Measurements from ENCODE around the gene CCDC102A. TPM values are rescaled to one million over a fixed set of nuclear protein-coding genes. Genes with fewer than 3 reads are reported as not detected.

CCDC102A gene
- total RNA-seq, 2 donors from 2014 or later = 10.6 to 22.4 TPM

DNA sequence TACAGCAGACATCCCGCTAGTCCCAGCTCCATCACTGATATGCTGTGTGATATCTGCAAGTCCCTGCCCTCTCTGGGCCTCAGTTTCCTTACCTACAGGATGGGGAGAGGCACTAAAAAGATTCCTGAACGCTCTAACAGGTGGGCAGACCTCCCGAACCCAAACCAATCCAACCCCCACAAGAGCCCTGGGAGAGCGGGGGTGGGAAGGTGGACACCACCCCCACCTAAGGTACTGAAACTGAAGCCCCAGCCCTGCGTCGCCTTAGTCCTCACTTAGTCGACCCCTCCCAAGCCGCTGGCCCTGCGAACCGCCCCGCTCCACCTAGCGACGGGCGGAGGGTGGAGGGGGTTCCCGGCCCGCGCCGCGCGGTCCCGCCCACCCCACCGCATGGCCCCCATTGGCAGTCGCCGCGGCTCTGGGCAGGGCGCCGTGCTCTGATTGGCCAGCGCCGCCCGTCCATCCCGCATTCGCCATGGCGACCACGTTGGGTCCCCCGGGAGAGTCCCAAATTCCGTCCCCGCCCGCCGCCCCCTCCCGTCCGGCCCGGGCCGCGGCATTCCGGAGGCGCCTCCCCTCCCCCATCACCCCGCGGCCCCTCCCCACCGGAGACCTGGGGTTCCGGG lies 578 bp downstream of the CCDC102A start:
- Histone ChIP-seq H3K9me3 (no peaks in the 10 kb centered on the region), H3K4me3 (peak overlapping the region; percentile 84 to 90), H3K4me1 (peaks cover 21% of the 10 kb centered on the region), H3K27me3 (no peaks in the 10 kb centered on the region), H3K36me3 (replicated peaks in 1 of 2; ENCODE audit: insufficient read depth in 1 of 2, low read depth in 2 of 2) (no peaks in the 10 kb centered on the region), H3K27ac (peak overlapping the region; percentile 78 to 89 (median 82))
- intact Hi-C loops (cut with DNase I) = no loop called here
- DNase-seq = peak; percentile 95 to 96 (median 95)
- WGBS, 2 donors = 0 to 1% methylated on average over 5 to 36 of the region's 50 CpGs
- TF ChIP-seq POLR2A (IDR thresholded peaks at IDR 0.05) = peak in 2 of 3 donors; percentile 35 to 45
- TF ChIP-seq, protein P1, sequence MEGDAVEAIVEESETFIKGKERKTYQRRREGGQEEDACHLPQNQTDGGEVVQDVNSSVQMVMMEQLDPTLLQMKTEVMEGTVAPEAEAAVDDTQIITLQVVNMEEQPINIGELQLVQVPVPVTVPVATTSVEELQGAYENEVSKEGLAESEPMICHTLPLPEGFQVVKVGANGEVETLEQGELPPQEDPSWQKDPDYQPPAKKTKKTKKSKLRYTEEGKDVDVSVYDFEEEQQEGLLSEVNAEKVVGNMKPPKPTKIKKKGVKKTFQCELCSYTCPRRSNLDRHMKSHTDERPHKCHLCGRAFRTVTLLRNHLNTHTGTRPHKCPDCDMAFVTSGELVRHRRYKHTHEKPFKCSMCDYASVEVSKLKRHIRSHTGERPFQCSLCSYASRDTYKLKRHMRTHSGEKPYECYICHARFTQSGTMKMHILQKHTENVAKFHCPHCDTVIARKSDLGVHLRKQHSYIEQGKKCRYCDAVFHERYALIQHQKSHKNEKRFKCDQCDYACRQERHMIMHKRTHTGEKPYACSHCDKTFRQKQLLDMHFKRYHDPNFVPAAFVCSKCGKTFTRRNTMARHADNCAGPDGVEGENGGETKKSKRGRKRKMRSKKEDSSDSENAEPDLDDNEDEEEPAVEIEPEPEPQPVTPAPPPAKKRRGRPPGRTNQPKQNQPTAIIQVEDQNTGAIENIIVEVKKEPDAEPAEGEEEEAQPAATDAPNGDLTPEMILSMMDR (IDR thresholded peaks at IDR 0.05) = peak in 4 of 7 experiments; percentile 20 to 32 (median 22)
- peak; percentile 97 for ATAC-seq

DNA sequence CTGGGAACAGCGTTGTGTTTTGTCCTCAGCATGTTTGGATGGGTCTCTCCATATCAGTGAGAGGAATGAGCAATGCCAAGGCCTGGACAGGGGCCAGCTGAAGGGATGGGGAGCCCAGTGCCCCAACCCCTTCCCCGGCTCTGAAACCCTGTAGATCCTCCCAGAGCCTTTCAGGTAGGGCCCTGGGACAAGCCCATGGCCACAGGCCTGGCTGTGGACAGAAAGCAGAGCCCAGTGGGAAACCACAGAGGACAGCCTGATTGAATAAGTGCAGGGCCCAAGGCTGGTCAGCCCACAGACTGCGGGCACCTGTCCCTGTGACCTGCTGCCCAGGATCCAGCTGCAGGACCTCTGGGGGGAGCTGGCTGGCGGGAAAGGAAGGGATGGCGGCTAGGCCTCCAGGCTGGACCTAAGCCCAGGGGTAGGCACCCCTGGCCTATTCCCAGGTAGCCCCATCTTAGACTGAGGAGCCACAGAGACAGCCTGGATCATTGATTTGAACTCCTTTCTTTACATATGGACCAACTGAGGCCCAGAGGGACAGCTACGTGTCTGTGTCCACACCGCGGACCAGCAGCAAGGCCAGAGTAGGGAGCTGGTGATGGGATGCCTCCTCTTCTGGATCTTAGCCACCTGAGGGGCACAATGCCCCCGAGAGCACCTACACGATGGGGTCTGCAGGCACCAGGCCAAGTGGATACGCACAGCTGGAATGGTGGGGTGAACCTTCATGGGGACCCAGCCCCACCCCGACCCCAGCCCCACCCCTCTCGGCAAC lies 1.3 kb downstream of the CCDC102A start:
- no peak for TF ChIP-seq POLR2A (IDR thresholded peaks at IDR 0.05)
- TF ChIP-seq, protein P1 (IDR thresholded peaks at IDR 0.05) = no peak
- no peaks in the 10 kb centered on the region for H3K36me3 ChIP-seq (replicated peaks in 1 of 2; ENCODE audit: insufficient read depth in 1 of 2, low read depth in 2 of 2)
- H3K9me3 ChIP-seq = no peaks in the 10 kb centered on the region
- peaks cover 21% of the 10 kb centered on the region for H3K4me1 ChIP-seq
- ATAC-seq = no peak
- WGBS, 2 donors = 48 to 60% methylated on average over 2 to 13 of the region's 13 CpGs
- H3K27me3 ChIP-seq = no peaks in the 10 kb centered on the region
- peak overlapping the region in 3 of 4 donors; percentile 53 to 89 (median 78) for H3K27ac ChIP-seq
- peak overlapping the region in 1 of 2 donors; percentile 84 for H3K4me3 ChIP-seq
- intact Hi-C loops (cut with DNase I) = no loop called here
- DNase-seq = peak in 3 of 4 donors; percentile 4 to 32 (median 22)

DNA sequence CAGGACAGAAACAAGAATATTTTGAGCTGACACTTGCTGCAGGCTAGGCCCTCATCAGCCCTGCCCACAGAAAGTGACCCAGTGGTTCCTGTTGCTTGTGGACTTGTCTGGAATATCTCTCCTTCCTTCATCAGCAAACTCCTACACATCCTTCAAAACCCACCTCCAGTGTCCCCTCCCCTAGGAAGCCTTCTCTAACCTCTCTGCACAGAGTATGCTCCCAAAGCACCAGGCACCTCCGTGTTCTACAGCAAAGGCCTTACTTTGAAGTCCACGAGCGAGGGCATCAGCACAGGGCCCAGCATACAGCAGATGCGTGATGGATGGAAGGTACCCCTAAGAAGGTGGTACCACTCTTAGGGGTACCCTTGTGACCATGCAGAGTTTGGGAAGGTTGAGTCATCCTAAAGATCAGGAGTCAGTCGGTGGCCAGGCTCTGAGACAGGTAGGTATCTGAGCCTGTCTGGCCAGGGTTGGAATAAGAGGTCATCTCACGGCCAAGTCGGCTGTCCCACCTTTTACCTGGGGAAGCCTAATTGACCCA lies 2.0 kb downstream of the CCDC102A start:
- Histone ChIP-seq H3K4me3 (no peak overlapping the region), H3K9me3 (no peaks in the 10 kb centered on the region), H3K4me1 (peaks cover 21% of the 10 kb centered on the region), H3K27me3 (no peaks in the 10 kb centered on the region), H3K36me3 (replicated peaks in 1 of 2; ENCODE audit: insufficient read depth in 1 of 2, low read depth in 2 of 2) (no peaks in the 10 kb centered on the region), H3K27ac (no peak overlapping the region)
- no peak for ATAC-seq
- intact Hi-C loops (cut with DNase I) = no loop called here
- TF ChIP-seq, protein P1 (IDR thresholded peaks at IDR 0.05) = no peak
- TF ChIP-seq POLR2A (IDR thresholded peaks at IDR 0.05) = no peak
- 90 to 94% methylated on average over 6 to 7 of the region's 7 CpGs for WGBS, 2 donors
- peak in 1 of 4 donors; percentile 9 for DNase-seq

DNA sequence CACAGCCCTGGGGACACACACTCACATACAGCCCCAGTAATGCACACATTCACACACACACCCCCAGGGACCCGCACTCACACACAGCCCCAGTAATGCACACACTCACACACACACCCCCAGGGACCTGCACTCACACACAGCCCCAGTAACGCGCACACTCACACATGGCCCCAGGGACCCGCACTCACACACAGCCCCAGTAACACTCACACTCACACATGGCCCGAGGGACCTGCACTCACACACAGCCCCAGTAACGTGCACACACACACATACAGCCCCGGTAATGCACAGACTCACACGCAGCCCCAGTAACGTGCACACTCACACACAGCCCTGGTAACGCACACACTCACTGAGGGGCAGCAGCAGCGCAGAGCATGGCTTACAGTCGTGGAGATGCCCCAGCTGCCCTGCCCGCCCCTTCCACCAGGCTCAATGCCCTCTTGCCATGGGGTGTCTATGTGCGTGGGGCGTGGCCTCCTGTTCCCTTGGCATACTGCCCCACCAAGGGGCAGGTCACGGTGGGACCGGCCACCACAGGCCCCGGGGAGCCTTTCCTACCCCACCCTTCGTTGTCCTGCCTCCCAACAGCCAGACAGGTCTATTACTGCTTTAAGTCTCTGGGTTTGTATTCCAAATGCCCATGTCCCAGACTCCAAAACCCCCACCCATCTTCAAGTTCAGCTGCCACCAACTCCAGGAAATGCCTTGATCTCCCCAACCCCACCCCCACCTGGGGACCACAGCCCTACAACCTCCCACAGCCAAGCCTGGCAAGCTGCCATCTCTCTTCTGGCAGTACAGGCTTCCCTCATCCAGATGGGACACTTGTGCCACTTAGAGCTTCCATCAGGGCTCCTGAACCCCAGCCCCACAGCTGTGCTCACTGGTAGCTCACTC lies 2.7 kb downstream of the CCDC102A start:
- intact Hi-C loops (cut with DNase I) = no loop called here
- H3K27ac ChIP-seq = no peak overlapping the region
- H3K9me3 ChIP-seq = no peaks in the 10 kb centered on the region
- peak in 3 of 4 donors; percentile 26 to 41 (median 32) for DNase-seq
- ATAC-seq = no peak
- 65 to 68% methylated on average over 14 to 19 of the region's 19 CpGs for WGBS, 2 donors
- no peaks in the 10 kb centered on the region for H3K27me3 ChIP-seq
- H3K4me1 ChIP-seq = peaks cover 21% of the 10 kb centered on the region
- H3K36me3 ChIP-seq (replicated peaks in 1 of 2; ENCODE audit: insufficient read depth in 1 of 2, low read depth in 2 of 2) = no peaks in the 10 kb centered on the region
- TF ChIP-seq, protein P1 (IDR thresholded peaks at IDR 0.05) = no peak
- no peak for TF ChIP-seq POLR2A (IDR thresholded peaks at IDR 0.05)
- no peak overlapping the region for H3K4me3 ChIP-seq

All from body of pancreas (tissue), 4 donors.